GM10266 (cell line): ENCODE data around the gene ELMOD1.

Experiments
- DNase-seq: peaks from one replicate; pipeline ENCODE4 v3.0.0; 2012; ENCODE audit errors: extremely low spot score
- TF ChIP-seq, protein P1 (sequence below): IDR thresholded peaks from 2 replicates; pipeline ENCODE4 v1.5.1; 2012; ENCODE audit warnings: mild to moderate bottlenecking, low read depth; ENCODE audit not compliant: control insufficient read depth, insufficient read depth; ENCODE audit errors: missing control alignments

Gene ELMOD1

DNA sequence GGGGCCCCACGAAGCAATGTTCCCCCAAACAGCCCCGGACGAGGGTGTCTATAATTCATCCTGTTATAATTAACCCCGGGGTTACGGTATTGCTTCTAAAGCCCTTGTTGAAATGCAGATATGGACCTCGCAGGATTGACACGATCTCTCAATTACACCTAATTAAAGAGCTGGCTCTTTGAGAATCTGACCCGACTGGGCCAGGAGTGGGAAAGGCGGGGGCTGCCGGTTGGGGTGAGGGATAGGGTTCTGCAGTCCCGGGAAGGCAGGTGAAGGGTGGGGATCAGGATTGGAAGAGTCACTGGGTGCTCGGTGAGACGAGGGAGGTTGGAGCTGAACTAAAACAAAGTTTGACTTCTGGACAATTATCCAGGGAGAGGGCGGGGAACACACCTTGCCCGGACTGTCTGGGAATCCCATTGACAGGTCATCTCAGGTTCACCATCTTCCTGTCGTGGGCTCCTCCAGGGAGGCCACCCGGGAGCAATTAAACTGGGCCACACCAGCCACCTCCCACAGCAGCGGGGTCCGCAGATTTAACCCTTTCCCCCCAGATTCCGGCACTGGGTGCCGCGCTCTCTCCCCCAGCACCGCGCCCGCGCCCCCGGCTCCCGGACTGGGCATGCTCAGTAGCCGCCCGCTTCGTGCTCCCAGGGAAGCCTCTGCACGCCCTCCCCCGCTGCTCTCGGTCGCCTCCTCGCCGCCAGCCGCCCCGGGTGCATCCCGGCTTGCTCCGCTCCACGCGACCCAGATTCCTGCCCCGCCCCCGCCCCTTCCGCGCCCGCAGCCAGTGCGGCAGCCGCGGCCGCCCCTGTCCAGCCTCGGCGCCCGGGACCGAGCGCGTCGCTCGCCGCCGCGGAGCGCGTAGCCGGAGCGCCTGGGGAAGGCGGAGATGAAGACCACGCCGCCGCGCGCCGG, at the start of gene ELMOD1:
TSS of gene ELMOD1 (plus strand) at position 688 of the 918 bp plus-strand sequence. CDS start 27,043 bp downstream, outside the sequence.
- TF ChIP-seq, protein P1, sequence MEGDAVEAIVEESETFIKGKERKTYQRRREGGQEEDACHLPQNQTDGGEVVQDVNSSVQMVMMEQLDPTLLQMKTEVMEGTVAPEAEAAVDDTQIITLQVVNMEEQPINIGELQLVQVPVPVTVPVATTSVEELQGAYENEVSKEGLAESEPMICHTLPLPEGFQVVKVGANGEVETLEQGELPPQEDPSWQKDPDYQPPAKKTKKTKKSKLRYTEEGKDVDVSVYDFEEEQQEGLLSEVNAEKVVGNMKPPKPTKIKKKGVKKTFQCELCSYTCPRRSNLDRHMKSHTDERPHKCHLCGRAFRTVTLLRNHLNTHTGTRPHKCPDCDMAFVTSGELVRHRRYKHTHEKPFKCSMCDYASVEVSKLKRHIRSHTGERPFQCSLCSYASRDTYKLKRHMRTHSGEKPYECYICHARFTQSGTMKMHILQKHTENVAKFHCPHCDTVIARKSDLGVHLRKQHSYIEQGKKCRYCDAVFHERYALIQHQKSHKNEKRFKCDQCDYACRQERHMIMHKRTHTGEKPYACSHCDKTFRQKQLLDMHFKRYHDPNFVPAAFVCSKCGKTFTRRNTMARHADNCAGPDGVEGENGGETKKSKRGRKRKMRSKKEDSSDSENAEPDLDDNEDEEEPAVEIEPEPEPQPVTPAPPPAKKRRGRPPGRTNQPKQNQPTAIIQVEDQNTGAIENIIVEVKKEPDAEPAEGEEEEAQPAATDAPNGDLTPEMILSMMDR, result no peak
- no peak for DNase-seq

DNA sequence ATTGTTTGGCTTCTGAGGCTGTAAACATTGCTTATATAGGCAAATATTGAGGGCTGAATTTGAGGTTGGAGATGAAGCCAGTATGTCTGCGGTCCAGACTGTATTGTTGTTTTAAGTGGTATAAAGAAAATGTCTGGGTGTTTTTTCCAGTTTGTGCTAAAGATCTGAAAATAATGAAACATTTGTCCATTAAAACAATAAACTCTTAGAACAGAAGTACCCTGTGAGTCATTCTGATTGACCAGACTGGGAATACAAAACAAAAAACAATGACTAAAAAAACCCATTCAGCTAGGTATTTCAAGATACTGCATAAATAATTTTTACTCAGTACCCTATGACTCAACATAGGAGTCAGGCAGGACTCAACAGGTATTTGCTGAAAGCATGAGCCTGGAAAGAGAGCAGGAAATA, 45.8 kb upstream of the ELMOD1 start:
- no peak for DNase-seq
- TF ChIP-seq, protein P1, result no peak

DNA sequence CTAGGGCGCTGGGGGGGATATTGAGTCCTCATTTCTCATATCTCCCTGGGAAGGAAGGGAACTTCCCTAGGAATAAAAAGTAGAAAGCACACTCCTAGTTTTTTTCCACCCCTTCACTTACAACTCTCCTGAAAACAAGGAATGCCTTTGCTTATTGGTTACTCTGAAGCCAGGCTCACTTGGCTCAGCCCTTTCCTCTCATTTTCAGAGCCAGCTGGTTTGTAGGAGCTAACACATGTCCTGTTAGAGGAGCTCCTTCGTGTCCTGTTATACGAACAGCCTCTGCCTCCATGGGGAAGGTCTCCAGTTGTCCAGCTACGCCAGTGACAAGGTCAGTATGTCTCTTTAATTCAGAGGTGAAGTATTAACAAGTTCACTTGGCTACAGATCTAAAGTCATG, 43.0 kb upstream of the ELMOD1 start:
- TF ChIP-seq, protein P1, result no peak
- DNase-seq, result no peak

DNA sequence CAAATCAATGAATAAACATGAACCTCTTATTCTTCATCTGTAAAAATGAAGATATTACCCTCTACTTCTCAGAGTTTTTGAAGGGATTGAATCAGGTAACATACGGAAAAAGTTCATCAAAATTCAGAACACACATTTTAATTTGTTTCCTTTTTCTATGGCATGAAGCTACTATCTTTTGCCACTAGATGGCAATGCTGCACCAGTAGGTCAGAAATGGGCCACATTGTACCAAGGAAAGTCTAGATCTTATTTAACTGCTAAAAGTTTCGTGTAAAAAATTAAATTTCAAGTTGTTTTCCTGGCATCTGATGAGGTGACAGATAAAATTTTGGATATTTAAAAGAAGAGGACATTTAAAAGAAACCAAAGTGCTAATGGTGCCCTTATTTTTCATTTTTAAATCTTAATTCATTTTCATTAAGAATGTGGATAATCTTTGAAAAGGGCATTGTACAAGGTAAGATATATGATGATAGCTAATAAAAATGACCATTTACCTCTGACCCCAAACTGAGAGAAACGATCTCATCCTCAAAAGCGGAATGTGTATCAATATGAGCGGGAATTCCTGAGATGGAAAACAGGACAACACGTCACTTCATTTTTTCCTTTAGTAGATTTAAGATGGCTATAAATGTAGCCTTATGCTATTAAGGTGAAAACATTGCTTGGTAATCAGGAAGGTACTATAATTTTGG, 41.5 kb upstream of the ELMOD1 start:
- TF ChIP-seq, protein P1, result peak; percentile 85
- peak; percentile 21 for DNase-seq

DNA sequence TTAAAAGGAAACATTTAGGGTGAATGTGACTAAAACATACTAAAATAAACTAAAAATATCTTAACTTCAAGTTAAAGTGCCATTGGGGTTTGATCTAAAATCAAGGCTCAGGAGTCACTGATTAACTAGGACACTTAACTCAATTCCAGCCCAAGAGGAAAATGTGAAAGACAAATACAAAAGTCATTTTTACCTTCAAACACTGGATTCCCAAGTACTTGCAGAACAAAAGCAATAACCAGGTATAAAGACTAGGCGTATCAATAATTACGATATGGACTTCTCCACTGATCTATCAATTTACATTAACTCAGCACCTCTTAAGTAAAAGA, 41.0 kb upstream of the ELMOD1 start:
- TF ChIP-seq, protein P1, result no peak
- no peak for DNase-seq

DNA sequence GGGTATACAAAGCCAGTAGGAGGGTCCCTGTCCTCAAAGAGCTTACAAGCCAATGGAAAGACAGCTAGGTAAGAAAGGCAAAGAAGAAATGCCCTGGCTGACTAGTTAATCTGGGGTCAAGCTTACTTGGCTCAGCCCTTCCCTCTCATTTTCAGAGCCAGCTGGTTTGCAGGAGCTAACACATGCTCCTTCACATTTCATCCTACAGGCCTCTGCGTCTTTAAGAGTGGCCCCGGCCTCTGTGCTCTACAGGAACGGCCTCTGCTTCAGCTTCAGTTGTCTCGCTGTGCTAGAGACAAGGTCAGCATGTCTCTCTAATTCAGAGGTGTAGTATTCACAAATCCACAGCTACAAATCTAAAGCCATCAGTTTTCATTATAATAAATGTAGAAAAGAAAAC, 40.6 kb upstream of the ELMOD1 start:
- TF ChIP-seq, protein P1, result no peak
- no peak for DNase-seq

DNA sequence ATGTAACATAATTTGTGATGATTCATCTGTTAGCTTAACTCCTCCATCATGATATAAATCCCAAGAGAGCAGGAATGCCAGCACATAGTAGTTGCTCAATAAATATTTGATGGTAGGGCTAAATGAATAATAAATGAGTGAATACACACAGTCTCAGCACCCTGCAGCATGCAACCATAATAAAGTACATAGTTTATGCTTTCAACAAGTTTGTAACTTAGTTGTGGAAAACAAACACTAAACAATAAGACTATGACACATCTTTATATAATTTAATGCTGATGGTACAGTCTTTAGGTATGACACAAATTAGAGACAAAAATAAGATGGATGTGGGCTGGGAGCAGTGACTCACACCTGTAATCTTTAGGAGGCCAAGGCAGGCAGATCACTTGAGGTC, 29.3 kb upstream of the ELMOD1 start:
- TF ChIP-seq, protein P1, result no peak
- DNase-seq, result no peak
